HG02938 (cell line): ENCODE data around the gene ZNF644.

Source experiments
- ATAC-seq: cut with Tn5 transposase; IDR thresholded peaks from one replicate; pipeline ENCODE4 v1.9.1; 2021; ENCODE audit warnings: mild to moderate bottlenecking, moderate library complexity; ENCODE audit not compliant: unreplicated experiment

The ZNF644 gene

DNA sequence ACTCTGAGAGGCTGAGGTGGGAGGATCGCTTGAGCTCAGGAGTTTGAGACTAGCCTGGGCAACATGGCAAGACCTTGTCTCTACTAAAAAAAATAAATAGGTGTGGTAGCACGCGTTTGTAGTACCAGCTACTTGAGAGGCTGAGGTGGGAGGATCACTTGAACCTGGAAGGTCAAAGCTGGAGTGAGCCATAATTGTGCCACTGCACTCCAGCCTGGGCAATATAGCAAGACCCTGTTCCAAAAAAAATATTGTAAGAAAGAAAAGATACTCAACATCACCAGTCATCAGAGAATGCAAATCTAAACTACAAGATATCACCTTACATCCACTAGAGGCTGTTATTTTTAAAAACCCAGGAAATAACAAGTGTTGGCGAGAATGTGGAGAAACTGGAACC lies 32.5 kb downstream of the ZNF644 start:
- ATAC-seq = no peak

DNA sequence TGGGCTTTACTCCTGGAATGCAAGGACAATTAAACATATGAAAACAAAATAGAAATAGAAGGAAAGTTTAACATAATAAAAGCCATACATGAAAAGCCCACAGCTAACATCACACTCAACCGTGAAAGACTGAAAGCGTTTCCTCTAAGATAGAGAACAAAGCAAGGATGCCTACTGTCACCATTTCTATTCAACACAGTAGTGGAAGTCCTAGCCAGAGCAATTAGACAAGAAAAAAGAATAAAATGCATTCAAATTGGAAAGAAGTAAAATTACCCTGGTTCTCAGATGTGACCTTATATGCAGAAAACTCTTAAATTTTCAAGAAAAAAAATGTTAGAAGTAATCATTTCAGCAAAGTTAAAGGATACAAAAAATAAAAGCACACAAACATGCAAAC lies 34.0 kb downstream of the ZNF644 start:
- ATAC-seq = no peak

DNA sequence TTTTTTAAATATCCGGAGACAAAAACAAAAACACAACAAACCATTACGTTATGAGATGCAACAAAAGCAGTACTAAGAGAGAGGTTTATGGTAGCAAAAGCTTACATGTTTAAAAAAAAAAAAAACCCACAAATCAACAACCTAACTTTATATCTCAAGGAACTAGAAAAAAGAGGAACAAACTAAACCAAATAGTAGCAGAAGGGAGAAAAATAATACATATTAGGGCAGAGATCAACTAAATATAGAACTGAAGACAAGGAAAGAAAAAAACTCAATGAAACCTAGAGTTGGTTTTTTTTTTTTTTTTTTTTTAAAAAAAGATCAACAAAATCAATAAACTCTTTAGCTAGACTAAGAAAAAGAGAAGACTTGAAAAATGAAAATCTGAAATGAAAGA lies 34.9 kb downstream of the ZNF644 start:
- no peak for ATAC-seq

DNA sequence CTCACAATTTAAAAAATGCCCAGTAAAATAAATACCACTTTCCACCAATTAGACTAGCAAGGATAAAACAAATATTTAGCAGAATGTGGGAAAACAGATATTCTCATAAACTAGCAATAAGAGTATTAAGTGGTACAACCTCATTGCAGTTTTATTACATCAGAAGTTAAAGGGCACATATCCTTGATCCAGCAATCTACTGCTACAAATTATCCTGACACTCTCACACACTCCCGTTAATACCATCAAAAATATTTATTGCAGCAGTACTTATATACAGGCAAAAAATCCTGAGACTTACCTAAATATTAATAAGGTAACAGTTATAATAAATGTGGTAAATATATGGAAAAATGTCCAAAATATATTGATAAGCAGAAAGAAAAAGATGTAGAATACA lies 44.3 kb downstream of the ZNF644 start:
- ATAC-seq = no peak

DNA sequence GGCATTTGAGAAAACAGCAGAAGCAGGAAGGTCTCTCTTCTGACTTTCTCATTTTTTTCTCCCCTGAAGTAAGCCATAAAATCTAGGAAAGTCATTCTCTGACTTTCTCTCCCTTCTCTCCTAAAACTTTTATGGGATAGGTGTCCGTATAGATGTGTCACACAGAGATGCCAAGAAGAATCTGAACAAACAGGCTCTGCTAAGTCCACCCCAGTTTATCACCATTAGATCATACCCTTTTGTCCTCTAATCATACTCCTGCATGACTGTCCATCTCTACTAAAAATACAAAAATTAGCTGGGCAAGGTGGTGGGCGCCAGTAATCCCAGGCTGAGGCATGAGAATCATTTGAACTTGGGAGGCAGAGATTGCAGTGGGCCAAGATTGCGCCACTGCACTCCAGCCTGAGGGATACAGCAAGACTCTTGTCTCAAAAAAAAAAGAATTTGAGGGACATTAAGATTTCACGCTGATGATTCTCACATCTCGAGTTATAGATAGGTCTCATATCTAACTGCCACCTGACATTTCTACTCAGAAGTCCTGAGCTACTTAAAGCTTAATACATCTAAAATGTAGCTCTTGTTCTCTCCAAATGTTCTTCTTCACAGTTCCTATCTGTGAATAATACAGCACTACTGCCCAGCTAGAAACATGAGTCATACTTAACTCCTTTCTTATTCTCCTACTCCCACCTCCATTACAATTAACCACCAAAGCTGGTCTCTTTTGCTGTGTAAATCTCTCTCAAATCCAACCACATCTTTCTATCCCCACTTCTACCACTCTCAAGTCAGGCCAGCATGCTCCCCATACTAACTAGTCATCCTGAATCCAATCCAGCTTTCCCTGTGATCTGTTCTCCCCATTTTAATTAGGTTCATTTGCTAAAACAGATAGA lies 47.7 kb downstream of the ZNF644 start:
- peak; percentile 61 for ATAC-seq

DNA sequence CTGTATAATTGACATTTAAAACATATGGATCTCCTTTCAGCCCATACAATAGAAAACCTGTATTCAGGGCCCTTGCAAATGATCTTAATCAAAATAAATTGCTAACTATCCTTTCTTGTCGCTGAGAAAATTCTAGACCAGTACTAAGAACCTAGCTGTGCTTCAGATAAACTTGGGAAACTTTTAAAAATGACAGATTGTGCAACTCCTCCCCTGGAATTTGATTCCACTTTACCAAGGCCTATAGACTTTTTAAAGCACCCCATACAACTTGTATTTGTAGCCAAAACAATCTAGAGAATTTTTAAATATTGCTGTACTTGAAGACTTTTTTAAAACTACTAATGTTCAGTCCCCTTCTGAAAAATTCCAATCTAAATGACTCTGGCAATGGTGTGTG lies 51.6 kb downstream of the ZNF644 start:
- ATAC-seq = no peak

DNA sequence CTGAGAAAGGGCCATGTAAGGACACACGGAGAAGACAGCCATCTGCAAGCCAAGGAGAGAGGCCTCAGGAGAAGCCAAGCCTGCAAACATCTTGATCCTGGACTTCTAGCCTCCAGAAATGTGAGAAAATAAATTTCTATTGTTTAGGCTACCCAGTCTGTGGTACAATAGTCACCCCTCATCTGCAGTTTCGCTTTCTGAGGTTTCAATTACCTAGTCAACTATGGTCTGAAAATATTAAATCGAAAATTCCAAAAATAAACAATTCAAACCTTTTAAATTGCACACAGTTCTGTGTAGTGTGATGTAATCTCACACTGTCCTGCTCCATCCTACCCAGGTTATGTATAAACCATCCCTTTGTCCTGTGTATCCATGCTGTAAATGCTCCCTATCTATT lies 52.6 kb downstream of the ZNF644 start:
- ATAC-seq = no peak

DNA sequence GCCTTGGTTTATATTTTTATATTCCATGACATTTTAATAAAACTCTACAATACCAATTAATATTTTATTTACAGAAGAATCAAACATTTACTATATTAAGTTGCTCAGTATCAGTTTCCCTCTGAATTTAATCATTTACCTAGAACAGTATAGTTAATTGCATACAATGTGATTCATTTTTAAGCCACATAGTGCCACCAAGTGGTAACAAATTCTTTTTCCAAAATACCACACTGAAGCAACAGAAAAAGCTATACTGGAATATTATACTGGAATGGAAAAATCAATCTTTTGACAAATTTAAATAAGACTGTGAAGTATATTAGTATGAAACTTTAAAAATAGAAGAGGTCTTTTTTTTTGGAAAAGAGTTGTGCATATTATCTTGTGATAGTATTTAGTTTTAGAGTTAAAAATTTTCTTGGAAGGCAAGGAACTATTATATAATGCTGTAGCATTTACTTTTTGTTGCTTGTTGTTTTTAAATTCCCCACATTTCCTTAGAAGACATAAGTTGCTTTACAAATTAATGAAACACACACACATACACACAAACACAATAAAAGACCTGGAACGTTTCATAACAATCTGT lies 57.3 kb downstream of the ZNF644 start:
- peak; percentile 52 for ATAC-seq

DNA sequence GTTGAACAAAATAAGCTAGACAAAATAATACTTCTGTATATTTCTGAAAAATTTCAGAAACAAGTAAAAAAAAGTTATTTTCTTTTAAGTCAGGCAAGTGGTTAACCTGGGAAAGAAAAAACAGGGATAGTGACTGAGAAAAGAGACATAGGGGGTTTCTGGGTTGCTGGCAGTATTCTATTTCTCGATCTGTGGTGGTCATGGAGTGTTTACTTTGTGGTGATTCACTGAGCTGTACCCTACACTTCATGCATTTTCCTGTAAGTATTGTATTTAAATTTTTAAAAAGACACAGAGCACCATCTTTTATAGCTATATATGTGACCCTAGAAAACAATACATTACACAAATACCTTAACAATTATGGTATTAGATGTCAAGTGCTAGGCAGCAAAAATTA lies 58.2 kb downstream of the ZNF644 start:
- ATAC-seq = no peak

DNA sequence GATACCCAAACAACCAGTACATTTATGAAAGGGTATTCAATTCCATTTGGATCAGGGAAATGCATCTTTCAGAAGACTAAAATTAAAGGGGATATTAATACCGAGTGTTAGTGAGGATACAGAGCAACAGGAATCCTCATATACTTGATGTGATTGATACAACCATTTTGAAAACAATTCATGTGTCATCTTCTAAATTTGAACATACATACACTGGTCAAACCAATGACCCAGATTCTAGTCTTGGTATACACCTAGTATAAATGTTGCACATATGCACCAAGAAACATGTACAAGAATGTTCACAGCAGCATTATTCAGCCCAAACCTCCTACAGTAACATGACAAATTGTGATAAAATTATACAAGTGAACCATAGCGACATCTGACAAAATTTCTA lies 58.6 kb downstream of the ZNF644 start:
- no peak for ATAC-seq

DNA sequence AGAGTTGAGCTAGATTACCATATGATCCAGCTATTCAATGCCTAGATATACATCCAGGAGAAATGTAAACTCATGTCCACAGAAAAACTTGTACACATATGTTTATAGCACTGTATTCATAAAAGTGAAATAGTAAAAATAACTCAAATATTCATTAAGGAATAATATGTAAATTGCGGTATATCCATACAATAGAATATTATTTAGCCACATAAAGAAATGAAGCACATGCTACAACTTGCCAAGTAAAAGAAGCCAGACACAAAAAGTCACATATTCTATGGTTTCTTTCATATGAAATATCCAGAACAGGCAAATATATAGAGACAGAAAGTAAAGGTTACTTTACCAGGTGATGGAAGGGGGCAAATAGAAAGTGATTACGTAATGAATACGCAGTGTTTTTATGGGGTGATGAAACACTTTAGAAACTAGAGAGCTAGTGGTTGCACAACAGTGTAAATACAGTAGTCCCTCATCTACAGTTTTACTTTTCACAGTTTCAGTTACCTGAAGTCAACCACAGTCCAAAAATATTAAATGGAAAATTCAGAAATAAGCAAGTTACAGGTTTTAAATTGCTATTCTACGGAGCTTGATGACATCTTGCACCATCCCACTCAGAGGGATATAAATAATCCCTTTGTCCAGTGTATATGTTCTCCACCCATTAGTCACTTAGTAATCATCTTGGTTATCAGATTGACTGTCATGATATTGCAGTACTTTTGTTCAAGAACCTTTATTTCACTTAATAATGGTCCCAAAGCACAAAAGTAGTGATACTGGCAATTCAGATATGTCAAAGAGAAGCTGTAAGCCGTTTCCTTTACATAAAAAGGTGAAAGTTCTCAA lies 62.3 kb downstream of the ZNF644 start:
- ATAC-seq = no peak

DNA sequence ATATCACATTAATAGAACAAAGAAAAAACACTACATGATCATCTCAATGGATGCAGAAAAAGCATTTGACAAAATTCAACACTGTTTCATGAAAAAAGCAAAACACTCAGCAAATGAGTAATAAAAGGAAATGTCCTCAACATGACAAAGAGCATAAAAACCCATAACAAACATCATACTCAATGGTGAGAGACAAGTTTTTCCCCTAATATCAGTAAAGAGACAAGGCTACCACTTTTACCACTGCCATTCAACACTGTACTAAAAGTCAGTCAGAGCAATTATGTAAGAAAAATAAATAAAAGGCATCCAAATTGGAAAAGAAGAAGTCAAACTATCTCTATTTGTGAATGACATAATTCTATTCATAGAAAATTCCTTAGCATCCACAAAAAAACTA lies 64.3 kb downstream of the ZNF644 start:
- no peak for ATAC-seq

DNA sequence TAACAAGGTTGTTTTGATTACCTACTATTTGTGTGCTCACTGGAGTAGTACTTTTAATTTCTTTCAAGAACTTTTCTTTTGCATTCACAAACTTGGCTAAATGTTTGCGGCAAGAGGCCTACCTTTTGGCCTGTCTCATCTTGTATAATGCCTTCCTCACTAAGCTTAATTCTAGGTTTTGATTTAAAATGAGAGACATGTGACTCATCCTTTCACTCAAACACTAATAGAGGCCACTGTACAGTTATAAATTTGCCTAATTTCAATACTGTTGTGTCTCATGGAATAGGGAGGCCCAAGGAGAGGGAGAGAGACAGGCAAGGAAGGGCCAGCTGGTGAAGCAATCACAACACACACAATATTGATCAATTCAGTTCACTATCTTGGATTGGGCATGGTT lies 66.1 kb downstream of the ZNF644 start:
- ATAC-seq = no peak

DNA sequence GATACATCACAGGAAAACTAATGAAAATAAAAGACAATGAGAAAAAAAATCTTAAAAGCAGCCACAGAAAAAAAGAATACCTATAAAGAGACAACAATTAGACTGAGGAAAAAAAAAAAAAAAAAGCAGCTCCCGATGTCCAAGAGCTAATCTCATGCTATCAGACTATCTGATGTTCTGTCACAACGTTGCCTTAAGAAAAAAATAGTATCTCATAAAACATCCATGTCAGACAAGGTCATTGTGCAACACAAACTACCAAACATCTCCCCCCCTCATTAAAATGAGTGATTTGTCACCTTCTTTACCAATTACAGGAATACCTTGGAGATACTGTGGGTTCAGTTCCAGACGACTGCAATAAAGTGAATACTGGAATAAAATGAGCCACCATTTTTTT lies 68.9 kb downstream of the ZNF644 start:
- no peak for ATAC-seq

DNA sequence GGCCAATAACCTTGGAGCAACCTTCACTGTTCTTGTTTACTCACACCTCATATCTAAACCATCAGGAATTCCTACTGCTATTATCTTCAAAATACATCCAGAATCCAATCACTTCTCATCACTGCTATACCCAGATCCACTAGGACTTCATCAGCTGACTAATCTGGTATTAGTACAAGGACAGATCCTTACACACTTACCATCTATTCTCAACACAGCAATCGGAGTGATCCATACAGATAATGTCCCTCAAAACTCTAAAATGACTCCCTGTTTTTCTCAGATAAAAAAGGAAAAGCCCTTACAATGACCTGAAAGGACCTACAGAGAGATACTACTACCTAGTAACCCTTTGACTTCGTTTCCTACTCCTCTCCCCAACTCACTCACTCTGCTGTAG lies 70.8 kb downstream of the ZNF644 start:
- no peak for ATAC-seq

DNA sequence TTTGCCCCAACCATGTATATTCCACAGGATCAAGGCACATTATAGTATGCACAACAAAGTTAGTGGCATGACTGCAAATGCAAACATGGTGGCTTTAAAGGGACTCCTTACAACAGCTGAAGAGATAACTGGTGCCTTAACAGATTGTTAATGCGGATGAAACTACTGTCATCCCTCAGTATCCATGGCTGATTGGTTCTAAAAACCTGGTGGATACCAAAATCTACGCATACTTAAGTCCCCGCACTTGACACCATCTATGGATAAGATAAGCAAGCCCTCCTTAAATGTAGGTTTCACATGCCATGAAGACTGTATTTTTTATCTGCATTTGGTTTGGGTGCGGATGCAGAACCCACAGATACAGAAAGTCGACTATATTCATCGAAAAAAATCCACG lies 73.5 kb downstream of the ZNF644 start:
- ATAC-seq = no peak

DNA sequence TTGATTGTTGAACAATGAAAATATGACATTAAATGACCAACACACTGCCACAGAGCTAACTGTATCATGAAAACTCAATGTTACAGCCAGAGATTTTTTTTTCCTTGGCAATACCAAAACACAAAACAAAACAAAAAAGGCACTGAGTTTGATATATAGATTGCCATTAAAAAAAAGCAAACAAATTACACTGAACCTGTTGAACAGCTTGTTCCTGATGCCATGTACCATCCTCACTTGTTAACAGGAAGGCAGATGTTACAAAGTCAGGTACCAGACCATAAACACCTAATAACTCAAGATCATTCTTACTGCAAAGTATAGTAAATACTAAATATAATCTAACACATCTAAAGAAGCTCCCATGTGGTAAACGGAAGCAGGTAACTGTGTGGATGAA lies 75.2 kb downstream of the ZNF644 start:
- no peak for ATAC-seq

DNA sequence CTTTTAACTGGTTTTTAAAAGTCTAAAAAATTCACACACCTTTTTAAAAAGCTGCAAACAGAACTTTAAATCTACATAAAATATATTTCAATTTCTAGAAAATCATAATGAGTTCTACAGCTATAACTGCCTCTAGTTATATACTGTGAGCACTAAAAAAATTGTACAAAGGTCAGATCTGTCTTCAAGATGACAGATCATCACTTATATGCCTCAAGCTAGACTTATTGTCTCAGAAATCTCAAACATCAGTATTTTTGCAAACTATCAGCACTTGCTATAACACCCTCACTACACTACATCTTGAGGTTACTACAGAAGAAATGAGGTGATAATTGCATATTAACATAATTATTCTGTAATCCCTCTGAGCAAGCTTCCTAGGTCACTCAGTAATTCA lies 76.5 kb downstream of the ZNF644 start:
- no peak for ATAC-seq

DNA sequence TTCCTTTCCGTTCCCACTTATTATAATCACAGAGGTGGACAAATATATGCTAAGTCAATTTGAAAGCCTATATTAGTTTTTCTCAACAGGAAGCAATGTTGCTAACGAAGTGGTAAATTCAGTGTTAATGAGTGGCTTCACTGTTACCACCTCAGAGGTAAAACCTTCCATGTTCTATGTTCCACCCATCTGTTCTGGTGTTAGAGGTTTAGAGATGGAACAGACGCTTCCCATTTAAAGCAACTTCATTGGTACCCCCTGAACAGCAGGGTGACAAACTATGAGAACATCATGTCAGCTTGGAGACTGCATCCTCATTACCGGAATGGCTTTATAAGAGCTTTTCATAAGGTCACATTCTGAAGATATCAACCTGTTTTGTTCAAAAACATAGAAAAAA lies 77.9 kb downstream of the ZNF644 start:
- ATAC-seq = no peak

DNA sequence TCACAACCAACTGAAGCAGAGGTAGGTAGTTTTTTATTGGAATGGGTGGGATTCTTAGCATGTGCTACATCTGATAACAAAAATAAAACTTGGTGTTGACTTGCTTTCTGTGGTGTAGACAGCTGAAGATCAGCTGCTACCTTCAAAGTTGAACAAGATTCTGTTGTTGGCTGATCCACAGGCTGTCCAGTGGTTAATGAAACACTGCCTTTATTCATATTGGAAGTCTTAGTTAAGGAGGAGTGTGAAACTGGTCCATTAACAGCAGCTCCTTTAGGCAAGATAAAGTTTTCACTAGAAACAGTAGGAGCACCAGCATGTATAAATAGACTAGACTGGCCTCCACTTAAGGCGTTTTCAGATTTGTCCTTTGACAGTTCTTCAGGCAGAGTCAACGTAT lies 81.1 kb downstream of the ZNF644 start:
- no peak for ATAC-seq

DNA sequence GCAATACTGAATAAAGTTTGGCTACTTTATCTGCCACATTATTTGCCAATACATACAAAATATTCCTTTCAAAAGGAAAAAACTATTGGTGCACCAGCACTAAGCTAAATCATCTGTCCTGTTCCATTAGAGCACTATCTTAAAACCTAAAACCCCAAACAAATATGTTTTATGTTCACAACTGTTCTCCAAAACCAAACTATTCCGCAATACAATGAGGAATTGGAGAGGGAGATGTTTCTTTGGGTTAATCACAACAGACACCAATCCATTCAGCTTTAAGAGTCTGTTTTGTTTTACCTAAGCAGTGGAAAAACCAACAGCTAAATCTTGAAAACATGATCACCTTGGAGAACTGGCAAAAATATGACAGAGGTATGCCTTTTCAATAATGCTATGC lies 85.1 kb downstream of the ZNF644 start:
- no peak for ATAC-seq

DNA sequence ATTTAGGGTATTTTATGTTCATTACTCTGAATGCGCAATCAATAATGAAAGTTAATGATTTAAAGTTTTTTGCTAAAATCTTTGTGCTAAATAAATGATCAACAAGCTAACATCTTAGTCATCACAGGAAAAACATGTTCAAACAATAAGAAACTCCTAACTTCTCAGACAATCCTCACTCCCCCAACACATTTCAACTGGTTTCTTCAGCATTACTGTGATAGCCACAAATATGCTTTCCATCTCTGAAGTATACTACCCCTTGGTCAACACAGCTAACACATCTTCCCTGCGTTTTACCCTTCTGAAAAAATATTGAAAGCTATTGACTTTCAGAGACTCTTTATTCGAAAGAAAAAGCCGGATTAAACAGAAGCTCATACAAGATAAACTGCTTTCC lies 85.8 kb downstream of the ZNF644 start:
- no peak for ATAC-seq
